H9 (cell line): ENCODE data around the gene RNF126. TPM values are rescaled to one million over a fixed set of nuclear protein-coding genes. Genes with fewer than 3 reads are reported as not detected.

Experiments
- DNase-seq: peaks from one replicate; pipeline ENCODE4 v3.0.0-alpha.2; 2017
- H2AFZ ChIP-seq: one replicate; pipeline ENCODE4 v1.6.1; 2013; ENCODE audit warnings: mild to moderate bottlenecking, low read length, control low read depth, moderate library complexity
- H2AK5ac ChIP-seq: 2 replicates; pipeline ENCODE4 v1.6.1; 2013; ENCODE audit warnings: low read length, control low read depth, mixed read lengths; ENCODE audit not compliant: insufficient read length
- H2BK120ac ChIP-seq: one replicate; pipeline ENCODE4 v1.6.1; 2013; ENCODE audit warnings: low read depth, mild to moderate bottlenecking, low read length, control low read depth, inconsistent platforms; ENCODE audit not compliant: poor library complexity, severe bottlenecking
- H2BK12ac ChIP-seq: 2 replicates; pipeline ENCODE4 v1.6.1; 2013; ENCODE audit warnings: low read length, control low read depth, mixed read lengths, low read depth; ENCODE audit not compliant: insufficient read length
- H2BK15ac ChIP-seq: 2 replicates; pipeline ENCODE4 v1.6.1; 2013; ENCODE audit warnings: low read depth, low read length, control low read depth
- H2BK20ac ChIP-seq: one replicate; pipeline ENCODE4 v1.6.1; 2013; ENCODE audit warnings: low read depth, mild to moderate bottlenecking, low read length, control low read depth, inconsistent platforms; ENCODE audit not compliant: poor library complexity, severe bottlenecking
- H2BK5ac ChIP-seq: 2 replicates; pipeline ENCODE4 v1.6.1; 2013; ENCODE audit warnings: low read length, control low read depth, mixed read lengths; ENCODE audit not compliant: insufficient read length
- H3K14ac ChIP-seq: 2 replicates; pipeline ENCODE4 v1.6.1; 2013; ENCODE audit warnings: low read length, control low read depth; ENCODE audit not compliant: insufficient read depth
- H3K18ac ChIP-seq: 2 replicates; pipeline ENCODE4 v1.6.1; 2013; ENCODE audit warnings: low read depth, mild to moderate bottlenecking, mixed read lengths, low read length, control low read depth; ENCODE audit not compliant: insufficient read length
- H3K23ac ChIP-seq: 2 replicates; pipeline ENCODE4 v1.6.1; 2013; ENCODE audit warnings: low read length, control low read depth, mixed read lengths, low read depth; ENCODE audit not compliant: insufficient read length
- H3K23me2 ChIP-seq: 2 replicates; pipeline ENCODE4 v1.6.1; 2013; ENCODE audit warnings: low read depth, mild to moderate bottlenecking, mixed read lengths, low read length, control low read depth; ENCODE audit not compliant: insufficient read length, poor library complexity, severe bottlenecking
- H3K27ac ChIP-seq: 2 replicates; pipeline ENCODE4 v1.5.1; 2013; ENCODE audit warnings: low read length, control low read depth, mixed read lengths, low read depth; ENCODE audit not compliant: insufficient read length
- H3K27me3 ChIP-seq: 2 replicates; pipeline ENCODE4 v1.6.1; 2013; ENCODE audit warnings: low read length, control low read depth, inconsistent platforms; ENCODE audit not compliant: insufficient read depth
- H3K4ac ChIP-seq: 2 replicates; pipeline ENCODE4 v1.6.1; 2013; ENCODE audit warnings: low read depth, mild to moderate bottlenecking, control low read depth, inconsistent platforms, low read length, moderate library complexity
- H3K4me1 ChIP-seq: 2 replicates; pipeline ENCODE4 v1.6.1; 2013; ENCODE audit warnings: low read length, control low read depth, inconsistent platforms; ENCODE audit not compliant: insufficient read depth
- H3K4me2 ChIP-seq: 2 replicates; pipeline ENCODE4 v1.6.1; 2013; ENCODE audit warnings: low read length, control low read depth, mixed read lengths; ENCODE audit not compliant: insufficient read length, insufficient read depth
- H3K56ac ChIP-seq: 2 replicates; pipeline ENCODE4 v1.6.1; 2013; ENCODE audit warnings: low read depth, mild to moderate bottlenecking, mixed read lengths, low read length, control low read depth; ENCODE audit not compliant: insufficient read length
- H3K79me1 ChIP-seq: 2 replicates; pipeline ENCODE4 v1.6.1; 2013; ENCODE audit warnings: low read depth, mild to moderate bottlenecking, moderate library complexity, low read length, control low read depth, inconsistent platforms; ENCODE audit not compliant: insufficient read depth, poor library complexity, severe bottlenecking
- H3K79me2 ChIP-seq: 2 replicates; pipeline ENCODE4 v1.6.1; 2013; ENCODE audit warnings: low read length, control low read depth, inconsistent platforms; ENCODE audit not compliant: insufficient read depth
- H3K9ac ChIP-seq: 2 replicates; pipeline ENCODE4 v1.6.1; 2013; ENCODE audit warnings: low read length, control low read depth, mixed read lengths; ENCODE audit not compliant: insufficient read length; ENCODE audit errors: extremely low read depth
- H3K9me3 ChIP-seq: one replicate; pipeline ENCODE4 v1.6.1; 2013; ENCODE audit warnings: low read depth, low read length, inconsistent platforms; ENCODE audit not compliant: control insufficient read depth
- H3T11ph ChIP-seq: one replicate; pipeline ENCODE4 v1.6.1; 2013; ENCODE audit warnings: mild to moderate bottlenecking, low read length, control low read depth, inconsistent platforms
- H4K20me1 ChIP-seq: one replicate; pipeline ENCODE4 v1.6.1; 2013; ENCODE audit not compliant: control insufficient read depth, insufficient read length, insufficient read depth
- H4K5ac ChIP-seq: 2 replicates; pipeline ENCODE4 v1.6.1; 2013; ENCODE audit warnings: low read depth, mild to moderate bottlenecking, mixed read lengths, low read length, control low read depth; ENCODE audit not compliant: insufficient read length
- H4K8ac ChIP-seq: replicated peaks from 2 replicates; pipeline ENCODE4 v1.6.1; 2013; ENCODE audit warnings: low read length, control low read depth, mixed read lengths, low read depth; ENCODE audit not compliant: insufficient read length
- H4K91ac ChIP-seq: 2 replicates; pipeline ENCODE4 v1.6.1; 2013; ENCODE audit warnings: low read depth, mild to moderate bottlenecking, moderate library complexity, mixed read lengths, low read length, control low read depth; ENCODE audit not compliant: insufficient read length
- H3K27ac Mint-ChIP-seq, 3 experiments: 2 replicates in 2 of 3; 3 replicates in 1 of 3; pipeline ENCODE4 v1.8.0; 2020 to 2021; ENCODE audit warnings: mixed read lengths in 3 of 3, mild to moderate bottlenecking in 1 of 3, moderate library complexity in 1 of 3
- H3K27me3 Mint-ChIP-seq: 2 replicates; pipeline ENCODE4 v1.8.0; 2021; ENCODE audit warnings: low read depth, mild to moderate bottlenecking, moderate library complexity, mixed read lengths
- H3K36me3 Mint-ChIP-seq, 3 experiments: 2 replicates in 2 of 3; 3 replicates in 1 of 3; pipeline ENCODE4 v1.8.0; 2020 to 2021; ENCODE audit warnings: low read depth in 3 of 3, mixed read lengths in 3 of 3; ENCODE audit not compliant: insufficient read depth in 1 of 3
- H3K4me1 Mint-ChIP-seq, 2 experiments: 2 replicates each; pipeline ENCODE4 v1.8.0; 2020; ENCODE audit warnings: mixed read lengths in 2 of 2
- H3K4me3 Mint-ChIP-seq, 2 experiments: 2 replicates in 1 of 2; 3 replicates in 1 of 2; pipeline ENCODE4 v1.8.0; 2020 to 2021; ENCODE audit warnings: mild to moderate bottlenecking in 2 of 2, mixed read lengths in 2 of 2, moderate library complexity in 1 of 2
- H3K9me3 Mint-ChIP-seq, 2 experiments: 2 replicates in 1 of 2; 3 replicates in 1 of 2; pipeline ENCODE4 v1.8.0; 2020; ENCODE audit warnings: mild to moderate bottlenecking in 2 of 2, mixed read lengths in 2 of 2, moderate library complexity in 1 of 2
- CTCF ChIP-seq: fragments of 200-600 bp; sonication (generic); conservative IDR thresholded peaks from 3 replicates; pipeline ENCODE4 v1.8.0; 2021; ENCODE audit warnings: antibody characterized with exemption, mild to moderate bottlenecking
- WGBS: extraction: QIAGEN DNeasy Blood & Tissue Kit; methylation state at CpG from one replicate; pipeline ENCODE4 v1.1.7; 2013; ENCODE audit warnings: missing lambda C conversion rate, low lambda C conversion rate, mixed read lengths; ENCODE audit not compliant: insufficient read length; ENCODE audit errors: extremely low coverage; 5-methylcytosine and 5-hydroxymethylcytosine counted together
- total RNA-seq: library from RNA; stranded (reverse); gene quantifications from 2 replicates; pipeline ENCODE4 v1.2.1, GENCODE V29; 2021

Gene RNF126
- total RNA-seq, 1 experiment from 2014 or later: 81.9 TPM

- no peak for DNase-seq
- Histone ChIP-seq H4K91ac (no peak overlapping the region), H3K9me3 (no peaks in the 10 kb centered on the region), H2AK5ac (no peak overlapping the region), H2BK12ac (no peak overlapping the region), H3K9ac (no peak overlapping the region), H3K4ac (no peak overlapping the region), H3K18ac (no peak overlapping the region), H2BK20ac (no peak overlapping the region), H3K23ac (no peak overlapping the region), H3K56ac (no peak overlapping the region), H2AFZ (no peak overlapping the region), H3K4me2 (no peak overlapping the region), H2BK120ac (no peak overlapping the region), H4K8ac (no peak overlapping the region), H3K27ac (no peak overlapping the region), H3K27me3 (no peaks in the 10 kb centered on the region), H2BK15ac (no peak overlapping the region), H3K79me2 (peaks cover 62% of the 10 kb centered on the region), H2BK5ac (no peak overlapping the region), H3K23me2 (peaks cover 7% of the 10 kb centered on the region), H4K5ac (no peak overlapping the region), H4K20me1 (peaks cover 8% of the 10 kb centered on the region), H3T11ph (no peak overlapping the region), H3K4me1 (no peaks in the 10 kb centered on the region; the same call in 1 of the 2 replicates), H3K79me1 (peaks cover 5% of the 10 kb centered on the region), H3K14ac (no peak overlapping the region)
- no CpG with 5 or more reads among the region's 20 CpGs for WGBS
- no peak for TF ChIP-seq CTCF
- Mint-ChIP-seq H3K4me3 (peak overlapping the region; percentile 76 to 85), H3K27ac (peak overlapping the region in 2 of 3 experiments; percentile 73 to 87; a peak in 4 of 7 replicates), H3K36me3 (peaks cover 0 to 4% (median 2%) of the 10 kb centered on the region in 3 experiments; a peak in 3 of 7 replicates), H3K4me1 (peaks cover 13 to 18% of the 10 kb centered on the region in 2 experiments), H3K9me3 (peaks cover 0 to 3% of the 10 kb centered on the region in 2 experiments; a peak in 3 of 5 replicates), H3K27me3 (peaks cover 9% of the 10 kb centered on the region)
Observed at GRCh38 chr19:660793-661426, 2.1 kb downstream of the RNF126 start.
